ENCODE measurements around the gene SECISBP2L.
"Not testable (repeated sequence)": the region's sequence is repeated elsewhere in the genome, so short reads cannot be mapped to it uniquely, and the experiment has no call there.

The SECISBP2L gene, protein sequence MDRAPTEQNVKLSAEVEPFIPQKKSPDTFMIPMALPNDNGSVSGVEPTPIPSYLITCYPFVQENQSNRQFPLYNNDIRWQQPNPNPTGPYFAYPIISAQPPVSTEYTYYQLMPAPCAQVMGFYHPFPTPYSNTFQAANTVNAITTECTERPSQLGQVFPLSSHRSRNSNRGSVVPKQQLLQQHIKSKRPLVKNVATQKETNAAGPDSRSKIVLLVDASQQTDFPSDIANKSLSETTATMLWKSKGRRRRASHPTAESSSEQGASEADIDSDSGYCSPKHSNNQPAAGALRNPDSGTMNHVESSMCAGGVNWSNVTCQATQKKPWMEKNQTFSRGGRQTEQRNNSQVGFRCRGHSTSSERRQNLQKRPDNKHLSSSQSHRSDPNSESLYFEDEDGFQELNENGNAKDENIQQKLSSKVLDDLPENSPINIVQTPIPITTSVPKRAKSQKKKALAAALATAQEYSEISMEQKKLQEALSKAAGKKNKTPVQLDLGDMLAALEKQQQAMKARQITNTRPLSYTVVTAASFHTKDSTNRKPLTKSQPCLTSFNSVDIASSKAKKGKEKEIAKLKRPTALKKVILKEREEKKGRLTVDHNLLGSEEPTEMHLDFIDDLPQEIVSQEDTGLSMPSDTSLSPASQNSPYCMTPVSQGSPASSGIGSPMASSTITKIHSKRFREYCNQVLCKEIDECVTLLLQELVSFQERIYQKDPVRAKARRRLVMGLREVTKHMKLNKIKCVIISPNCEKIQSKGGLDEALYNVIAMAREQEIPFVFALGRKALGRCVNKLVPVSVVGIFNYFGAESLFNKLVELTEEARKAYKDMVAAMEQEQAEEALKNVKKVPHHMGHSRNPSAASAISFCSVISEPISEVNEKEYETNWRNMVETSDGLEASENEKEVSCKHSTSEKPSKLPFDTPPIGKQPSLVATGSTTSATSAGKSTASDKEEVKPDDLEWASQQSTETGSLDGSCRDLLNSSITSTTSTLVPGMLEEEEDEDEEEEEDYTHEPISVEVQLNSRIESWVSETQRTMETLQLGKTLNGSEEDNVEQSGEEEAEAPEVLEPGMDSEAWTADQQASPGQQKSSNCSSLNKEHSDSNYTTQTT

DNA sequence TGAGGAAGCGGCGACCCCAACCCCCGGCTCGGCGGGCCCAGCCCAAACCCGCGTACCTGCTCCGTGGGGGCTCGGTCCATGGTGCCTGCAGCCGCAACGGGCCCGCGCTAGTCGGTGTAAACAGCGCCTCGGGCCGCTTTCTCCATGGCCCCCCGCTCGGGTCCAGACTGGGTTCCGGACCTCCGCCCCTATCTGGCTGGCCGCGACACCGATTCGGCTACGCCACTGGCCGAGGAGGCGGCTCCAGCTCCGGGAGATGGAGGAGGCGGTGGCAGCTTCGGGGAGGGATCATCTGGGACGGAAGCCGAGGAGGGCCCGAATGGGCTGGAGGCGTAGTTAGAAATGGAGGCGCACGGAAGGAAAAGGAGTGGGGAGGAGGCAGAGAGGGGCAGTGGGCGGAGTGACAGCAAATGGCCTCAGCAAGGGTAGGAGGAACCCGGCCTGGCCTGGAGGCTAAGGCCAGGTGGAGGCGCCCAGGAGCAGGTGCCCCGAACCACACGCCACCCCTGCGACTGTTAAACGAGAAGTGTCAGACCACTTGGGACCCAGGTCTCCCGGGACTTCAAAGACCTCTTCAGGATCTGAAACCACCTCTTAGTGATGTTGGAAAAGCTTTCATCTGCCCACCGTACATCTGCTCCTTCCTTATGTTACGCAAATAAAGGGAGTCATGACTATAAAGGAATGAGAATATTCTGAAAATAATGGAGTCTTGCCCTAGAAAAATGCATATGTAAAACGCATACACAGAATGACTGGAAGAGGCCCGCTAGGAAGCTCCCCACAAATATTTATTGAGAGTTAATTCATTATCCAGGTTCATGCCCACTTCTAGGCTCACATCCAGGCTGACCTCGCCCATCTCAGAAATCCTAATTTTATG lies at the start of gene SECISBP2L:
SECISBP2L (minus strand) TSS at position 227 of the 883 bp plus-strand sequence; CDS start at position 80, 147 bp downstream.
- peak; percentile 96 for DNase-seq

DNA sequence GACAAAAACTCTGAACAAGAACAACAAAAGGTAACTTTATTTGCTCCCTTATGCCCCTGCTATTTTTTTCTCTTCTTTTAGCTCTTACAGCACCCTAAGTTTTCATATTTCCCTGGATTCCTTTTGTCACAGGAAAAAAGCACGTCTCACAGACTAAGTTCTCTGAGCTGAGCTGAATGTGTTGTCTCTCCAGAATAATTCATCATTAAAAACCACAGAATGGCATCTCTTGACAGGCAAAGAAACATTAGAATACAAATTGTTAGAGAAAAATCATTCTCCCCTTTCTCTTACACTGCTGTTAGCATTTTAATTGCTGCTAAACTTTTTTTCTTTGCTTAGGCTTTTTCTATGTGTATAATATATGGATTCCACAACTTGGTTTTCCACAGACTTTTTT lies 48.7 kb upstream of the SECISBP2L start:
- no peak for DNase-seq

DNA sequence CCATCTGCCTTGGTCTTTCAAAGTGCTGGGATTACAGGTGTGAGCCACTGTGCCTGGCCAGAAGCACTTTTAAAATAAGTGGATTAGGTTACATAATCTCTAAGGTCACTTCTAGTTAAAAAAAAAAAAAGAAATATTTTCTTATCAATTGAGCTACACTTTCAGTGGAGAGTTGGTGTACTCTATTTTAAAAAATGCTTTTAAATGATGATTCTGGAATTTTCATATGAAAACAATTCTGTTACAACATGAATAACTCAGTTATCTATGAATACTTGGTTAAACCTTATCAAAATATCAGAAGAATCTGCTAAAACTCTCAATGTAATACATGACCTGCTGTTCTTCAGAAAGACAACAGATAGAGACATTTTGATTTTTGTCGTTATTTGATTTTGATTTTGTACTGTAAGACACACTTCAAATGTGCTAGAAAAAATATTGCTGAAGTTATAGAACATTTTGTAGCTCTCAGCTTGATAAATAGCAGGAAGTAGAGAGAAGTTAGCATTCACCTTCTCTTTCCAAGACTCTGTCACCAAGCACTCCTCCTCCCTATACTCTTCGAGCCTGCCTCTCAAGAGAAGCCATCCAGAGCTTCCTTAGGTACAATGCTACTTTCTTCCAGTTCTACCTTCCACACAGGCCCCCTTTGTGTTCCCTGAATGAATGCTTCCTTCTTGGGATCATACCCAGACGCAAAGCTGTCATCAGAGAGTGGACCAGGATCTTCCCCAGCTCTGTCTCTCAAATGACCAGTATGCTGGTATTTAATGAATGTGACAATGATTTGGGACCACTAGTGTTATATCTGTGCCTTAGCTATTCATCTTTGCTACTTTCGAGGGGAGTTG lies 47.2 kb upstream of the SECISBP2L start:
- DNase-seq: no peak

DNA sequence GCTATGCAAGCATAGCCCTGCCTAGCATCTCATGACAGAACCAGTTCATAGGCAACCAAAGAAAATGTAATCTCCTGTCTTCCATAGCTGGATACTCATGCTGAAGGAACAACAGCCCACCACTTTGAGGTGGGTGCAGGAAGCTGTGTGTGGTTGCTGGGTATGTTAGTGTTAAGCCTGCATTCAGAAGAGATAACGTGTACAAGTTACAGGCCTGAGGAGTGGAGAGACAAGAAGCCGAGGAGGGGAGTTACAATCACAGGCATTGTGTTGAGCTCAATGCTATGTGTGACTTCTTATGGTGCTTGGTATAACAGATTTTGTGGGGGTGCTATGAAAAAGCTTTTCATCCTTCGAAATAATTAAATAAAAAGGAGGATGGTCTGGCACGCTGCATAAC lies 42.8 kb upstream of the SECISBP2L start:
- DNase-seq: no peak

DNA sequence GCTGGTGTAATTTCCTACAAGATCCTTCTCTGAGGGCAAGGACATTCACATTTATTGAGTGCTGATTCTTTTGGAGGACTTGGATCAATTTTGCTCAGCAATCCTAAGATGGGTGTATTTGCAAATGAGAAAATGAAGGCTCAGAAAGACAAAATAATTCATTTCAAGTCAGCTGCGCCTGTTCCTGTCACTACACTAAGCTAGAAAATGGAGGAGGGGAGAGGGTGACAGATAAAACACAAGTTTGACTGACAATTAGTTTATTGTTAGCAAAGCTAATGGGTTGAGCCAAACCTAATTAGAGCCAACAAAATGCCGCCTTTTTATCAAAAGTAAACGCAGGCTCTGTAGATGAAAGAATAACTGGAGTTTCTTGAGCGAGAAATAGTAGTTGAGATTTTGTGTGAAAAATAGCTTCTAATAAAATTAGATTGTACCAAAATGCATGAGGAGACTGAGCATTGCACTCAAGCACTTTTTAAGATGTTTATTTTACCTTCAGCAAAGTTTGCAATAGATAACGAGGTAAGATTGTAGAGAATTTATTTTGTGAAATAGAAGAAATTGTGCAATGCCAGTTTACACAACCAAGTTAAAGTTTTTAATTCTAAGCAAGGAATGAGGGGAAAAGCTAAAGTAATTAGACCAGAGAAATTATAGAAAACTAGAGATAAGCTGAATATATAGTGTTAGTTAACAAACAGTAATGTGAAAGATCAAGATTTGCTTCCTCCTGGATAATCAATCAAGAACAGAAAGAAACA lies 39.6 kb upstream of the SECISBP2L start:
- no peak for DNase-seq

DNA sequence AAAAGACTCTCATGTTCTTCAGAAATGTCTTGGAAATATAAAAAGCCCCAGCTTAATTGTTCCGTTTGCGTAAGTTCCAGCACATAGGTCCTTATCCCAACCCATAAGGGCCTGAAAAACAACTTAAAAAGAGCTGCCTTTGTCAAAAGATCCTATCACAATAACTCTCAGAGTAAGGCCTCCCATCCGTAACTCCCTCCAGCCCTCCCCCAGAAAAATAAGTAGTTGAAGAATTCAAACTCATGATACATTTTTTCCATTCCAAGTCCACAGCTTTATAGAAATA lies 38.0 kb upstream of the SECISBP2L start:
- no peak for DNase-seq

DNA sequence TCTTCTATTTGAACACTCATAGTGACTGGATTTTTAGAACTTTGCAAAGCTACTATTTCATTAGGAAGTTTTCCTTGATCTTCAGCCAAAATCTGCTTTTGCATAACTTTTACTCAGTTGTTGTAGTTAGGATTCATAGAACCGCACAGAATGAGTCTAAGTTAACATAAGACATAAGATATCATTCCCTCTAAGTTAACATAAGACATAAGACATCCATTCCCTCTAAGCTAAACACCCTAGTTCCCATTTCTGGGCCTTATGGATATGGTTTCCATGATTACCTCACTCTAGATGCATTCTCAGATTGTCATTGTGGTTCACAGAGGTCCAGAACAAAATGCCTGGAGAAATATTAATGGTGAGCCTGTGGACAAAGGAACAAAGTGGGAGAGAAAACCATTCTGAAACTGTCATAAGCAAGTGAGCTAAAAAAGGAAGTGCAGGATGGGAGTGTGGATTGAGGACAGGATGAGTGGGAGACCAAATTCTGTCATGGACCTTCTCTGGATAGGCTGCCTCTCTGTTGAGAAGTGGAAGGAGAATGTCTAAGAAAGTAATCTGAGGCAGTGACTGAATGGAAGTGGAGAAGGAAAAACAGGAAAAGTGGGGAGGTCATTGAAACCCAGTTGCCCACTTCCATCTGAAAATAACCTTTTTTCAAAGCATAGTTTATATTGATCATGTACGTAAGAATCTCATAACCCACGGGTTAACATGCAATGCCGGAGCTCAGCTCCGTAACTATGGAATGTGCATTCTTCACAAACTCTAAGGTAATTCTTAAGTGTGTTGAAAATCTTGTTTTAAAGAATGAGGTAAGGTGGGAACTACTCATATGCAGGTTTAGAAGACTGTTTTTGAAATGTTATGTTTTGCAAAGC lies 37.4 kb upstream of the SECISBP2L start:
- DNase-seq: no peak

DNA sequence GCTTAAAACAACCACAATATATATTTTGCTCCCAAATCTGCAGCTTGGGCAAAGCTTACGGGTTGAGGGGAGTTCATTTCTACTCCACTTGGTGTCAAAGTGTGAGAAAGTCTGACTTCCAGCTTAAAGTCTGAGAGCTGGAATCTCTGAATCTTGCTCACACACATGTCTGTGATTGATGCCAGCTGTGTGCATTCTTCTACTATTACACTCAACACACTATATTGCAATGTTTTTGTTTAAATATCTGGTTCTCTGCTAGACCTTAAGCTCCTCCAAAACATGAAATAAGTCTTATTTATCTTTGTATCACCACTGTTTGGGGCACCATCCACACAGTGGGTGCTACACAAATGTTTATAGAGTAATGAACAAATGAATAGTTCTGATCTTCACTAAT lies 36.7 kb upstream of the SECISBP2L start:
- DNase-seq: no peak

DNA sequence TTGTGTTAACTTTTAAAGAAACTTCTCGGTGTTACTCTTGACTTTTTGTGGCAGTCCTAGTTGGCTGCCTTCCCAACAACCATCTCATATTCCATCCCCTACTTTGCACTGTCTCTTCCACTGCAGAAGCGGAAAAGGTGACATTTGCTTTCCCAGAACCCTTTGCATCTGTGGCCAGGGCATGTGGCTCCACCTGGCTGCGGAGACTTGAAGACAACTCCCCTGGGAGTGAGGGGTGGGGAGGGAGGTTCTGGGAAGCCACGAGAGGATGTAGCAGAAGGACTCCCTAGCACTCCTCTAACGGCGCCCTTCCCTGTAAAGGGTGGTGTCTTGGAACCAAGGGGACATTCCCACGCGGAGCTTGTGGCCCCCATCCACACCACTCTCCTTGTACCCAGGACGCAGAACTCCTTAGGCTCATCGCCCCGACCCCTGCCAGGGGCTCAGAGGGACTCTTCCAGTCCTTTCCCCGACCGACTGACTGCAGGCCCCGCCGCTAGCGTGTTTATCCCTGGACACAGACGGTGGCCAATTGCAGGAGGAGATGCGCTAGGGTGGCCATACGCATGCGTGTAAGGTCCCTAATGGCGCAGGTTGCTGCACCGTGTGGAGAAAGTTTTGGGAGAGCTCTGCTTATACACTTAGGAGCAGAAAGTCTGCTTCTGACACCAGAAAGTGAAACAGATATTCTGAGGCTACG lies 33.2 kb upstream of the SECISBP2L start:
- peak; percentile 41 for DNase-seq

DNA sequence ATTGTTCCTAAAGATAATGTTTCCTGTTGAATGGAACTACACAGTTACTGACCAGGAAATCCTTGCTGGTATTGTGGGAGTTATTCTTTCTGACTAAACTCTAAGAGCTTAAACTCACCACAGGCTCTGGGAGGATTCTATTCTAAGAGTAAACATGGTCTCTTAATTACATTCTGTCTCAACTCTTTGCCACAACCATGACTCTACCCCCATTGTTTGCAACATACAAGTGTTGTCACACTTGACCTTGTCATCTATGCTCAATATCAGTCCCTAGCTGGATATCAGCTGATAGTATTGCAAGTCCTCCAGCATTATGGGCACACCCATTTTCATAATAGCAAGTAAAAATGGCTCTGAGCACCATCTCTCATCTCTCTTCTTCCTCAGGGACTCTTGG lies 29.6 kb upstream of the SECISBP2L start:
- DNase-seq: no peak

DNA sequence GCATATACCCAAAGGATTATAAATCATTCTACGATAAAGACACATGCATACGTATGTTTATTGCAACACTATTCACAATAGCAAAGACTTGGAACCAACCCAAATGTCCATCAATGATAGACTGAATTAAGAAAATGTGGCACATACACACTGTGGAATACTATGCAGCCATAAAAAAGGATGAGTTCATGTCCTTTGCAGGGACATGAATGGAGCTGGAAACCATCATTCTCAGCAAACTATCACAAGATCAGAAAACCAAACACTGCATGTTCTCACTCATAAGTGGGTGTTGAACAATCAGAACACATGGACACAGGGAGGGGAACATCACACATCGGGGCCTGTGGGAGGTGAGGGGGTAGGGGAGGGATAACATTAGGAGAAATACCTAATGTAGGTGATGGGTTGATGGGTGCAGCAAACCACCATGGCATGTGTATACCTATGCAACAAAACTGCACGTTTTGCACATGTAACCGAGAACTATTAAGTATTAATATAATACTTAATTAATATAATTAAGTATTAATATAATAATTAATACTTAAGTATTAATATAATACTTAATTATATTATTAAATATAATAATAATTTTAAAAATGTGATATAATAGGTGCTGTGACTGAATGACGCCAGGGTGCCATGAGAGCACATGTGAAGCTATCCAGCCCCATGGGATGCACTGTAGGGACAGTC lies 28.5 kb upstream of the SECISBP2L start:
- DNase-seq: not testable (repeated sequence)

DNA sequence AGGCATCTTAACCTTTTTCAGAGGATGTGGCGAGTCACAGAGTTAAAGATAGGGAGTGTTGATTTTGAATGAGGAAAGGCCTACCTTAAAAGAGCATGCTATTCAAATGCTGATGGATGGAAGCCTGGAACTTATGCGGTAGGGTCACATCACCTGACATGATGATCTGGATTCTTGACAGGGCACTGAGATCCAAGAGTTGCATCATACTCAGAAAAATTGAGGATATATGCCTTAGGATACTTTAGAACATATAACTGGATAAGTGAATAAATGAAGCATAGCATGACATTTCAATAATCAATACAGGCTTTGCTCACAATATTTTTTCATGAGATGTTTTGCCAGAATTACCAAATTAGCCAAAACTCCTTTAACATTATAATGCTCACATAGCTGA lies 20.1 kb upstream of the SECISBP2L start:
- no peak for DNase-seq

DNA sequence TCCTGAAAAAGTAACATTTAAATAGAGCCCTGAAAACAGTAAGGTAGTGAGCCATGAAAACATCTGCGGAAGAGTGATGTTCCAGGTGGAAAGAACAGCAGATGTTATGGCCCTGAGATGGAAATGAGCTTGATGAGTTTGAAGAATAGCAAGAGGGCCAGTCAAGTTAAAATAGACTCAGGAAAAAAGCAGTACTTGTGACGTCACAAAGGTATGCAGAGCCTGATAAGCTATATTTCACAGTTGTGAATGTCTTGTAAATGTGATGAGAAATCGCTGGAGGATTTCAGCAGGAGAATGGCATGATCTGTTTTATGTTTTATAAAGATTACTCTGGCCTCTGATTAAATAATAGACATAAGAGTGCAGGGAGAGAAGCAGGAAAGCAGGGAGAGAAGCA lies 18.6 kb upstream of the SECISBP2L start:
- no peak for DNase-seq

DNA sequence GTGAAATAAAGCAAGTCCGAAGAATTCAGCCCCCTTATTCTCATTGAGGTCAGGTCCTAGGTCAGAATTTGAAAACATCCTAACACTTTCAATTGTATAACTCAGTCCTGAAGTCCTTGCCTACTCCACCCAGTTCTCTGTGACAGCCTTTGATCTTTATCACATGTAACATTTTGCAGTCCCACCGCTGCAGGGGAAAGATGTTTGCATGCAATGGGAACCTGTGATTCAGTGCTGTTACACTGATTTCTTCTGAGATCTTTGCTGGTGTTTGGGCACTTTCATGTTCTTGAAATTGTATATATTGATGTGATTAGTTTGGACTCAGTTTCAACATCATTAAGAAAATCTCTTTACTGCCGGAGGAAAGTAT lies 18.0 kb upstream of the SECISBP2L start:
- DNase-seq: no peak

DNA sequence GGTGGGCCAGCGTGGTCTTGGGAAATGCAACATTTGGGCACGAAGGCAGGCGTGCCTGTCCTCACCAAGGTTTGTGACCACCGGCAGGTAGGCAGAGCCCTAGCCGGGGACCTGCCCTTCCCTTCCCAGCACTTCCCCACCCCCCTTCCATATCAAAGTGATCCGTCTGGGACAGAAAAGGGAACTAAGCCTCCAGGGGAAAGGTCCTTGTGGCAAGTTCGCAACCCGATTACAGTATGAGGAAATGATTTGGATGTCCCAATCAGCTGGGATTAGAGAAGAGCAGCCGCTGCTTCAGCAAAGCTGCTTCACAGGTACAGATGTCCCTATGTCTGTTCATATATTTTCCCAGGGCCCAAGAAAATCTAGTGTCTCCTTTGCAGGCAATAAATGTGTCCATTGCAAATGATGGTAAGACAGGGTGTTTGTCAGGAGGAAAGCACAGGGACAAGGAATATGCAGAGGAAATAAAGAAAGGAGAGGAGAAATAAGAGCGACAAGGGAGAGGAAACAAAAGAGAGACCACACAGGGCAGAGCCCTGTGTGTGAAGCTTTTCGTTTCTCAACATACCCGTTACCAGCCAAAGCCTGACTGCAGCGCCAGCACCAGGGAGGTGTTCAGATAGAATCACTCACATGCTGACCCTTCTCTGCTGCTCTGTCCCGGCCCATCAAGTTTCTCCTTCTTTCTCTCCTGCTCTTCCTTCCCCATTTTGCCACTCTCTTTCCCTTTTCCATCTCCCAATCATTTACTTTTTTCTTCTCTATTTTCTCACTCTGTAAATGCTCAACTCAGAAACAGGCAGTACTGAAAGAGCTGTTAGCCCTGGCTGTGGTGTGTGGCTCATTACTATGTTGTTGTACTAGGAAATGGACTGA lies 17.4 kb upstream of the SECISBP2L start:
- DNase-seq: peak; percentile 44

DNA sequence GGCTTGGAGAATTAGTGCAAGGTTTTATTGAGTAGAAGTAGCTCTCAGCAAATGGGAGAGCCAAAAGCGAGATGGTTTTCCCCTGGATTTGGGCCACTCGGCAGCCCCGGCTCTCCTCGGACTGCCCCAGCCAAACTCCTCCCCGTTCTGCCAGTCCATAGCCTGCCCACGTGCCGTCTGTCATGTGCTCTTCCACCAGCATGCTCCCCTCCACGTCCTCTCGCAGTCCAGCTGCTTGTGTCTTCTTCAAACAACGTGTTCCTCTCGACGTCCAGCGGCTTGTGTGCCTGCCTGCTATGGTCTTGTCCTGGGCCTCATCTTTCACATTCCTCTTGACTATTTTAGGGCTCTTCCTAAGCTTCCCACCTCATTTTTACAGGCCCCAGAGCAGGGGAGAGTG lies 16.7 kb upstream of the SECISBP2L start:
- no peak for DNase-seq

DNA sequence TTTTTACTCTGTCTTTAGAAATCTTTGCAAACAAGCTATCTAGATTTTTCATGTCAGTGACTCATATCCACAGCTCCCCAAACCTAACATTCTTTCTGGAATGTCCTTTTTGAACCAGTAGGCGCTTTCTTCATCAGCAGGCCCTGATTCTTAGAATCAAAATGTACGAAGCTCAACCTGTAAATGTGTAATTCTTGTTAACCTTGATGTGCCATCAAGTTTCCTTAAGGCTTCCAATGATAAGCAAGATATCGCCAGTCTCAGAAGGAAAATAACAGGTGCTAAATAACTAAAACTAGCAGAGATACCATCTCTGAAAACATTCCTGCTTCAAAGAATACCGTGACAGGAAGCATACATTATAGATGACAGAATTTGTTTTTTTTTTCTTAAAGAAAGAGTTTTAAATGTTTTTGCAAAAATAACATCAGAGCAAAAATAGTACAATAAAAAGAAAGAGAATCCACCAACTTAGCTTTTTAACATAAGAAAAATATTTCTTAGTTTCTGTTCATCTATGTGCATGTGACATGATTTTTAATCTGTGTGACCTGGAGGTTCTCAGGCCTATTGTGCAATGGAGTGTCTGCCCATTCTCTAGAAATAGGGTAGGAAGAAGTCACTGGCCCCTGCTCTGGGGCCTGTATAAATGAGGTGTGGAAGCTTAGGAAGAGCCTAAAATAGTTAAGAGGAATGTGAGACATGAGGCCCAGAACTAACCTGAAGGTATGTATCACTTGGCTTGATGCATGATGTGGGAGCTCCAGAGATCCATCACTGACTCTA lies 14.7 kb upstream of the SECISBP2L start:
- DNase-seq: no peak

All from NCI-H82 (cell line).